ENCODE data around the gene CIT. TPM values are rescaled to one million over a fixed set of nuclear protein-coding genes. Genes with fewer than 3 reads are reported as not detected.

The CIT gene
- total RNA-seq, 4 donors from 2014 or later = 10.3 to 75.9 (median 21.9) TPM

DNA sequence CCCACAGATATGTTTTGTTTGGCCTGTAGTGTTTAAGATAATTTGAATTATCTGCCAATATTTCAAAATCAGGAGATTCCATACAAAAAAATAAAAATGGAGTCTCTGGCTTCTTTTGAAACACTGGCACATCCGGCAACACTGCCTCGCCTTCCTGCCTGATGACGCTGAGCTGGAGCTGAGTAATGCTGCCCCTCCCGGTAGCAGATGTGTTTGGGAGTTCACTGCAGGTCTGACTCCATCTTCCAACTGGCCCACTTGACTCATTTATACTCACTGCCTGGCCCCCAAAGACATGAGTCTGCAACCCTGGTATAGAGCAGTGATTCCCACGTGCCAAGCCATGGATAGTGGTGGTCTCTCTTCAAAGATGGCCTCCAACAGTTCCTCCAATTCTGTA lies 7.4 kb downstream of the CIT start:
- DNase-seq = peak in 2 of 3 donors; percentile 46 to 52
- no peak for TF ChIP-seq CTCF (IDR thresholded peaks at IDR 0.05)
- no peak for TF ChIP-seq POLR2A (IDR thresholded peaks at IDR 0.05)
- H3K9me3 ChIP-seq = no peaks in the 10 kb centered on the region
- no peak overlapping the region for H3K27ac ChIP-seq
- no peaks in the 10 kb centered on the region for H3K36me3 ChIP-seq
- no peaks in the 10 kb centered on the region for H3K27me3 ChIP-seq
- no peaks in the 10 kb centered on the region for H3K4me1 ChIP-seq
- no peak overlapping the region for H3K4me3 ChIP-seq

- Histone ChIP-seq H3K9me3 (no peaks in the 10 kb centered on the region), H3K36me3 (no peaks in the 10 kb centered on the region)
- no peak for DNase-seq
Measured at GRCh38 chr12:119868992-119869391, 8.1 kb downstream of the CIT start.

DNA sequence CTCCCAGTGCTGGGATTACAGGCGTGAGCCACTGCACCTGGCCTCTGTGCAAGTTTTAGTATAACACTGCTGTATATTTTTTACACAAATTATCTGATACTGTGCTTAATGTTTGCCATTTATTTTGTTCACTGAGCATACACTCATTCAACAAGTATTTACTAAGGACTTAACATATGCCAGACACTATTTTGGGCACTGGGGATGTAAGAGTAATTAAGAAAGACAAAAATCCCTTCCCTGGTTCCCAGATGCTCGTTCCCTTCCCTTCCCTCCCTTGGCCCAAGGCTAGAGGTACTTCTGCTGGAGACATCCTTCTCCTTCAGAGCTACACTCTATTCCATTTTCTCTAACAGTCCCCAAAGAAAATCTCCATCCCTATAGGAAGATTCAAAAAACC lies 12.5 kb downstream of the CIT start:
- H3K9me3 ChIP-seq = no peaks in the 10 kb centered on the region
- no peaks in the 10 kb centered on the region for H3K4me1 ChIP-seq
- no peaks in the 10 kb centered on the region for H3K27me3 ChIP-seq
- DNase-seq = no peak
- no peak overlapping the region for H3K4me3 ChIP-seq
- no peak for TF ChIP-seq POLR2A (IDR thresholded peaks at IDR 0.05)
- no peak for TF ChIP-seq CTCF (IDR thresholded peaks at IDR 0.05)
- H3K27ac ChIP-seq = no peak overlapping the region
- H3K36me3 ChIP-seq = no peaks in the 10 kb centered on the region

More at GRCh38 chr12:119868992-119869391, 8.1 kb downstream of the CIT start:
- TF ChIP-seq CTCF (IDR thresholded peaks at IDR 0.05) (no peak), POLR2A (IDR thresholded peaks at IDR 0.05) (no peak)
- H3K27me3 ChIP-seq = no peaks in the 10 kb centered on the region
- H3K4me3 ChIP-seq = no peak overlapping the region
- no peak overlapping the region for H3K27ac ChIP-seq
- no peaks in the 10 kb centered on the region for H3K4me1 ChIP-seq

DNA sequence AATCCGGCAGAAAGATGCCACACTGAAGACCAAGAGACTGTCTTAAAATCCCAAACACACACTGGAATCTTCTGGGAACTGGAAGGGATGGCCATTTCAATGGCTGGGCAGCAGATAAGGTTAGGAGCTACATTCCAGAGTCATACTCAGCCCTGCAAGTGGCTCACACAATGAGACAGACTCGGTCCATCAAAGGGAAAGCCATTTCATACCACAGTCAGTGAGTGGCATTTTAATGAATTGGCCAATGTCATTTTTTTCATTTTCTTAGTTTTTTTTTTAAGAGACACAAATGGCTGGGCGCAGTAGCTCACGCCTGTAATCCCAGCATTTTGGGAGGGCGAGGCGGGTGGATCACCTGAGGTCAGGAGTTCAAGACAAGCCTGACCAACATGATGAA lies 17.9 kb downstream of the CIT start:
- no peaks in the 10 kb centered on the region for H3K36me3 ChIP-seq
- TF ChIP-seq POLR2A (IDR thresholded peaks at IDR 0.05) = no peak
- no peak for TF ChIP-seq CTCF (IDR thresholded peaks at IDR 0.05)
- no peak overlapping the region for H3K27ac ChIP-seq
- H3K4me3 ChIP-seq = no peak overlapping the region
- H3K9me3 ChIP-seq = no peaks in the 10 kb centered on the region
- H3K4me1 ChIP-seq = no peaks in the 10 kb centered on the region
- no peak for DNase-seq
- H3K27me3 ChIP-seq = no peaks in the 10 kb centered on the region

- Histone ChIP-seq H3K9me3 (no peaks in the 10 kb centered on the region), H3K36me3 (no peaks in the 10 kb centered on the region), H3K27ac (no peak overlapping the region), H3K27me3 (no peaks in the 10 kb centered on the region), H3K4me3 (no peak overlapping the region), H3K4me1 (no peaks in the 10 kb centered on the region)
- DNase-seq = no peak
- no peak for TF ChIP-seq CTCF (IDR thresholded peaks at IDR 0.05)
- no peak for TF ChIP-seq POLR2A (IDR thresholded peaks at IDR 0.05)
Measured at GRCh38 chr12:119857041-119857591, 20.0 kb downstream of the CIT start.

- Histone ChIP-seq H3K27ac (no peak overlapping the region), H3K4me3 (no peak overlapping the region), H3K9me3 (no peaks in the 10 kb centered on the region), H3K27me3 (no peaks in the 10 kb centered on the region), H3K36me3 (no peaks in the 10 kb centered on the region), H3K4me1 (no peaks in the 10 kb centered on the region)
- TF ChIP-seq CTCF (IDR thresholded peaks at IDR 0.05) (no peak), POLR2A (IDR thresholded peaks at IDR 0.05) (no peak)
- no peak for DNase-seq
Measured at GRCh38 chr12:119850330-119850729, 26.8 kb downstream of the CIT start.

All from Peyer's patch (tissue), 4 donors.